GM12878 (cell line): ENCODE results near the gene IFRD2. TPM values are rescaled to one million over a fixed set of nuclear protein-coding genes. Genes with fewer than 3 reads are reported as not detected.

Experiments used
- ATAC-seq: fragments of 200-7000 bp; cut with Tn5 transposase; 3 replicates; pipeline ENCODE4 v1.9.1; 2020; ENCODE audit warnings: mild to moderate bottlenecking, moderate library complexity
- BruUV-seq: library from RNA; stranded (reverse); fragments of 400-500 nt; replicated peaks from 2 replicates; lab custom pipeline; 2021; lab: Mats Ljungman, UMichigan
- CTCF ChIA-PET: fragments of 300-600 bp; sonication (Branson Sonifier 250); formaldehyde crosslinking; extraction: SDS; loops from one replicate; lab custom pipeline; 2021; ENCODE audit warnings: inconsistent platforms; lab: Yijun Ruan, JAX
- POLR2A ChIA-PET: fragments of 350-600 bp; formaldehyde crosslinking; extraction: SDS; loops from one replicate; lab custom pipeline; 2021; ENCODE audit warnings: inconsistent platforms; lab: Charles Lee
- RAD21 ChIA-PET: fragments of 300-600 bp; sonication (Branson Sonifier 250); formaldehyde crosslinking; loops from one replicate; lab custom pipeline; 2023; ENCODE audit warnings: antibody characterized with exemption; ENCODE audit not compliant: unreplicated experiment; lab: Charles Lee
- SMC1A ChIA-PET: fragments of 300-600 bp; sonication (Branson Sonifier 250); formaldehyde crosslinking; loops from one replicate; lab custom pipeline; 2023; ENCODE audit not compliant: unreplicated experiment, uncharacterized antibody; lab: Charles Lee
- DNase-seq: peaks from one replicate; pipeline ENCODE4 v3.0.0-alpha.2; 2011; ENCODE audit warnings: low read depth, low spot score
- FAIRE-seq: peaks from 3 replicates; lab custom pipeline; 2011; peaks lifted over from hg19 to GRCh38; lab: Jason Lieb, UNC
- H2AFZ ChIP-seq: 2 replicates; pipeline ENCODE4 v1.6.0; 2011; ENCODE audit warnings: low read depth, low read length, control low read depth; ENCODE audit not compliant: control insufficient read depth
- H3K27ac ChIP-seq: 2 replicates; pipeline ENCODE4 v1.5.1; 2011; ENCODE audit warnings: control low read depth; ENCODE audit not compliant: control insufficient read depth, insufficient read depth
- H3K27me3 ChIP-seq, 2 experiments: replicated peaks in 1 of 2; 2 replicates each; pipeline versions ENCODE4 v1.6.0 to v1.6.1; 2011; ENCODE audit warnings: low read length in 1 of 2; ENCODE audit not compliant: control insufficient read depth in 2 of 2, insufficient read depth in 2 of 2
- H3K36me3 ChIP-seq, 2 experiments: 2 replicates each; pipeline ENCODE4 v1.5.1; 2011; ENCODE audit warnings: low read length in 1 of 2; ENCODE audit not compliant: control insufficient read depth in 2 of 2, insufficient read depth in 2 of 2
- H3K4me1 ChIP-seq: 2 replicates; pipeline ENCODE4 v1.6.1; 2011; ENCODE audit warnings: mild to moderate bottlenecking, low read length, moderate library complexity, mixed read lengths; ENCODE audit not compliant: control insufficient read depth, insufficient read depth
- H3K4me2 ChIP-seq: 2 replicates; pipeline ENCODE4 v1.6.0; 2011; ENCODE audit warnings: control low read depth; ENCODE audit not compliant: control insufficient read depth, insufficient read depth
- H3K4me3 ChIP-seq: fragments of 200-600 bp; sonication (generic); 2 replicates; pipeline ENCODE4 v1.5.1; 2016
- H3K79me2 ChIP-seq: 2 replicates; pipeline ENCODE4 v1.6.0; 2011; ENCODE audit warnings: low read length; ENCODE audit not compliant: control insufficient read depth, insufficient read depth
- H3K9ac ChIP-seq: 2 replicates; pipeline ENCODE4 v1.8.0; 2011; ENCODE audit warnings: low read length, control low read depth, mixed read lengths; ENCODE audit not compliant: control insufficient read depth, insufficient read depth
- H3K9me3 ChIP-seq: replicated peaks from 3 replicates; pipeline ENCODE4 v1.5.1; 2011; ENCODE audit warnings: mild to moderate bottlenecking, low read length; ENCODE audit not compliant: control insufficient read depth, insufficient read depth
- H4K20me1 ChIP-seq: 2 replicates; pipeline ENCODE4 v1.6.0; 2011; ENCODE audit not compliant: control insufficient read depth, insufficient read depth
- POLR2AphosphoS5 ChIP-seq: IDR thresholded peaks from 2 replicates; pipeline ENCODE4 v1.6.1; 2011; ENCODE audit warnings: mild to moderate bottlenecking, low read length, inconsistent platforms
- WGBS: methylation state at CpG from one replicate; pipeline ENCODE4 v1.1.6; 2016; ENCODE audit warnings: low lambda C conversion rate; ENCODE audit not compliant: insufficient replicate concordance, insufficient coverage; ENCODE audit errors: missing lambda C conversion rate; 5-methylcytosine and 5-hydroxymethylcytosine counted together
- in situ Hi-C: fragments of 300-500 bp; cut with MboI; formaldehyde crosslinking; loops from 9 replicates; pipeline ENCODE4 v1.14.3; 2018; ENCODE audit warnings: mixed read lengths
- intact Hi-C: fragments of 100-400 bp; cut with micrococcal nuclease; formaldehyde crosslinking; loops from one replicate; pipeline ENCODE4 v1.14.2; 2022; ENCODE audit not compliant: unreplicated experiment
- polyA plus RNA-seq, 11 experiments: library from polyadenylated mRNA; depleted of rRNA in 4 of 11; unstranded in 6 of 11; stranded (reverse) in 5 of 11; fragments of >200 nt; fragmentation: Nextera tagmentation in 4 of 11; fragmentation: Illumina TruSeq in 1 of 11; extraction: Ambion mirVana in 4 of 11; extraction: Trizol in 1 of 11; gene quantifications; 1 replicate in 1 of 11; 2 replicates in 10 of 11; pipeline versions ENCODE4 v1.2.1 to v1.2.3, GENCODE V29; 2011 to 2016; ENCODE audit warnings: inconsistent platforms in 2 of 11, missing spikeins in 2 of 11, low read depth in 1 of 11
- total RNA-seq, 4 experiments: library from RNA; depleted of rRNA in 3 of 4; stranded (reverse); fragments of >200 nt in 3 of 4; fragmentation: Illumina TruSeq in 1 of 4; extraction: Trizol in 1 of 4; gene quantifications; 2 replicates each; pipeline versions ENCODE4 v1.2.1 to v1.2.3, GENCODE V29; 2013 to 2021
- TF ChIP-seq, protein P1 (sequence below): IDR thresholded peaks from 2 replicates; pipeline ENCODE4 v1.6.1; 2011; ENCODE audit warnings: mild to moderate bottlenecking, low read depth, low read length, moderate library complexity; ENCODE audit not compliant: insufficient replicate concordance
- TF ChIP-seq, protein P2 (sequence below): IDR thresholded peaks from 2 replicates; pipeline ENCODE4 v1.6.1; 2011; ENCODE audit warnings: borderline replicate concordance, low read depth, mild to moderate bottlenecking, moderate library complexity, low read length; ENCODE audit not compliant: insufficient read depth, poor library complexity, severe bottlenecking

The IFRD2 gene
- total and polyA plus RNA-seq, 10 of the 15 experiments (the other 5 are each of a cell fraction or from before 2014, with no cell fraction given), result 19.1 to 153 (median 80.3) TPM

DNA sequence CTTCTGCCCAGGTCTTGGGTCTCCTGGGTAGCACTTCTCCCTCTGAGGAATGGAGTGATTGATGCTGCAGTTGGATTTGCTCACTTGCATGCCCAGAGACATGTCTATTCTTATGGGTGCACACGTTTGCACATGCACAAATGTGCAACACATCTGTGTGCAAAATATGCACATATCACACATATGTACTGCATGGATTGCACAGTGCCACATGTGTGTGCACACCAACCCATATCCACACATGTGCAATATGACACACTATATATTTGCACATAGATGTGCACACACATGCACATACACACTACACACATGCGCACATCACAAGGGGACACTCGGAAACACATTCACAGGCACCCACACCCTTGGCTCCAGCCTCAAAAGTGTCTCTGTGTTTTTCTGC is 24.0 kb downstream of the IFRD2 start:
- no peaks in the 10 kb centered on the region for H3K9me3 ChIP-seq
- intact Hi-C loops (no loop called here), in situ Hi-C loops (no loop called here)
- ChIA-PET RAD21 (no interaction called here), POLR2A (no interaction called here), SMC1A (no interaction called here), CTCF (interaction anchor here (1.8 kb wide), 1 partner anchor 22 kb away, joined by 6 read pairs; no protein-coding TSS in a partner anchor)
- 33% methylated on average over 3 of the region's 3 CpGs for WGBS
- no peak overlapping the region for H2AFZ ChIP-seq
- no peak overlapping the region for H3K4me2 ChIP-seq
- H3K4me3 ChIP-seq, result no peak overlapping the region
- TF ChIP-seq, protein P1, sequence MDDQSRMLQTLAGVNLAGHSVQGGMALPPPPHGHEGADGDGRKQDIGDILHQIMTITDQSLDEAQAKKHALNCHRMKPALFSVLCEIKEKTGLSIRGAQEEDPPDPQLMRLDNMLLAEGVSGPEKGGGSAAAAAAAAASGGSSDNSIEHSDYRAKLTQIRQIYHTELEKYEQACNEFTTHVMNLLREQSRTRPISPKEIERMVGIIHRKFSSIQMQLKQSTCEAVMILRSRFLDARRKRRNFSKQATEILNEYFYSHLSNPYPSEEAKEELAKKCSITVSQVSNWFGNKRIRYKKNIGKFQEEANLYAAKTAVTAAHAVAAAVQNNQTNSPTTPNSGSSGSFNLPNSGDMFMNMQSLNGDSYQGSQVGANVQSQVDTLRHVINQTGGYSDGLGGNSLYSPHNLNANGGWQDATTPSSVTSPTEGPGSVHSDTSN, result peak; percentile 4
- TF ChIP-seq POLR2AphosphoS5, result no peak
- TF ChIP-seq, protein P2, sequence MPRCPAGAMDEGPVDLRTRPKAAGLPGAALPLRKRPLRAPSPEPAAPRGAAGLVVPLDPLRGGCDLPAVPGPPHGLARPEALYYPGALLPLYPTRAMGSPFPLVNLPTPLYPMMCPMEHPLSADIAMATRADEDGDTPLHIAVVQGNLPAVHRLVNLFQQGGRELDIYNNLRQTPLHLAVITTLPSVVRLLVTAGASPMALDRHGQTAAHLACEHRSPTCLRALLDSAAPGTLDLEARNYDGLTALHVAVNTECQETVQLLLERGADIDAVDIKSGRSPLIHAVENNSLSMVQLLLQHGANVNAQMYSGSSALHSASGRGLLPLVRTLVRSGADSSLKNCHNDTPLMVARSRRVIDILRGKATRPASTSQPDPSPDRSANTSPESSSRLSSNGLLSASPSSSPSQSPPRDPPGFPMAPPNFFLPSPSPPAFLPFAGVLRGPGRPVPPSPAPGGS, result peak; percentile 97
- no peaks in the 10 kb centered on the region for H4K20me1 ChIP-seq
- DNase-seq, result no peak
- no peaks in the 10 kb centered on the region for H3K36me3 ChIP-seq
- no peak for FAIRE-seq
- no peak overlapping the region for H3K27ac ChIP-seq
- H3K4me1 ChIP-seq, result peaks cover 5% of the 10 kb centered on the region
- peaks cover 0 to 4% of the 10 kb centered on the region in 2 experiments; a peak in 1 of 4 replicates for H3K27me3 ChIP-seq
- no peak overlapping the region for H3K9ac ChIP-seq
- H3K79me2 ChIP-seq, result no peaks in the 10 kb centered on the region
- no peak for ATAC-seq
- no TSS peak for BruUV-seq
